ENCODE results near the gene FGD5.

- TF ChIP-seq CTCF (IDR thresholded peaks at IDR 0.05; ENCODE audit: low read depth, low read length, poor library complexity, severe bottlenecking) (no peak), EZH2phosphoT487 (IDR thresholded peaks at IDR 0.05; ENCODE audit: borderline replicate concordance, low read length) (no peak)
Observed at GRCh38 chr3:14927308-14927707, 108.5 kb downstream of the FGD5 start.
